AG04449 (cell line): ENCODE data around the gene COL9A3.

ENCODE experiments used
- CTCF ChIA-PET: fragments of 350-600 bp; formaldehyde crosslinking; extraction: SDS; loops from one replicate; lab custom pipeline; 2021; ENCODE audit warnings: antibody characterized with exemption; lab: Yijun Ruan, JAX
- POLR2A ChIA-PET: fragments of 400-600, 350-600 bp; formaldehyde crosslinking; extraction: SDS; loops from one replicate; lab custom pipeline; 2020; ENCODE audit warnings: antibody characterized with exemption, inconsistent platforms; lab: Yijun Ruan, JAX
- DNase-seq: peaks from one replicate; pipeline ENCODE4 v3.0.0-alpha.2; 2010; ENCODE audit warnings: low read depth, low spot score
- H3K4me3 ChIP-seq: 2 replicates; pipeline ENCODE4 v1.5.1; 2011; ENCODE audit warnings: low read depth, mild to moderate bottlenecking, control low read depth, low read length
- CTCF ChIP-seq: IDR thresholded peaks from one replicate; pipeline ENCODE4 v1.5.1; 2011; ENCODE audit warnings: mild to moderate bottlenecking, moderate library complexity, low read length, control low read depth, inconsistent platforms; ENCODE audit not compliant: insufficient read depth; ENCODE audit errors: missing control alignments

Gene COL9A3

GRCh38 chr20:62880147-62880934, 63.5 kb downstream of the COL9A3 start:
- ChIA-PET POLR2A (no interaction called here), CTCF (no interaction called here)
- no peak overlapping the region for H3K4me3 ChIP-seq
- DNase-seq, result no peak
- TF ChIP-seq CTCF, result no peak

GRCh38 chr20:62880935-62881661, 64.2 kb downstream of the COL9A3 start:
- CTCF ChIA-PET, result interaction anchor here (0.8 to 1.6 kb wide), 2 partner anchors 20 to 91 kb away, joined by 3 to 5 read pairs; no protein-coding TSS in a partner anchor
- POLR2A ChIA-PET, result no interaction called here
- H3K4me3 ChIP-seq, result no peak overlapping the region
- no peak for DNase-seq
- TF ChIP-seq CTCF, result no peak

- POLR2A ChIA-PET, result no interaction called here
- DNase-seq, result no peak
- H3K4me3 ChIP-seq, result no peak overlapping the region
- CTCF ChIA-PET, result interaction anchor here (0.8 to 1.6 kb wide), 4 partner anchors 12 to 91 kb away, joined by 3 to 5 read pairs (median 4); no protein-coding TSS in a partner anchor
- TF ChIP-seq CTCF, result no peak
These were observed 65.0 kb downstream of the COL9A3 start for GRCh38 chr20:62881662-62882395.

GRCh38 chr20:62882426-62882825, 65.6 kb downstream of the COL9A3 start:
- POLR2A ChIA-PET, result no interaction called here
- no peak for DNase-seq
- H3K4me3 ChIP-seq, result no peak overlapping the region
- TF ChIP-seq CTCF, result no peak
- CTCF ChIA-PET, result interaction anchor here (1.0 to 1.6 kb wide), 3 partner anchors 11 to 19 kb away, joined by 3 to 5 read pairs (median 4); no protein-coding TSS in a partner anchor

GRCh38 chr20:62884556-62884955, 67.7 kb downstream of the COL9A3 start:
- CTCF ChIA-PET, result interaction anchor here (0.7 to 12.2 kb wide), 3 partner anchors 9 to 16 kb away, joined by 3 to 133 read pairs (median 7); no protein-coding TSS in a partner anchor

More at GRCh38 chr20:62884556-62884955, 67.7 kb downstream of the COL9A3 start:
- no peak for TF ChIP-seq CTCF
- H3K4me3 ChIP-seq, result no peak overlapping the region
- POLR2A ChIA-PET, result no interaction called here
- DNase-seq, result no peak
